Mesendoderm (in vitro differentiated cells): ENCODE data around the gene SPRR2A.
"Not testable (repeated sequence)": the region's sequence is repeated elsewhere in the genome, so short reads cannot be mapped to it uniquely, and the experiment has no call there.

Experiments
- DNase-seq: peaks from one replicate; pipeline ENCODE4 v3.0.0; 2013
- H2AK5ac ChIP-seq: 2 replicates; pipeline ENCODE4 v1.6.1; 2013; ENCODE audit warnings: low read length, inconsistent platforms
- H2BK120ac ChIP-seq: 2 replicates; pipeline ENCODE4 v1.6.1; 2013; ENCODE audit warnings: low read depth, mild to moderate bottlenecking, low read length, moderate library complexity, mixed read lengths
- H2BK15ac ChIP-seq: replicated peaks from 2 replicates; pipeline ENCODE4 v1.6.1; 2013; ENCODE audit warnings: low read depth, mild to moderate bottlenecking, moderate library complexity
- H2BK5ac ChIP-seq: 2 replicates; pipeline ENCODE4 v1.6.1; 2013; ENCODE audit warnings: low read length, inconsistent platforms
- H3K18ac ChIP-seq: 2 replicates; pipeline ENCODE4 v1.6.1; 2013; ENCODE audit warnings: mild to moderate bottlenecking, low read length, mixed read lengths
- H3K23ac ChIP-seq: one replicate; pipeline ENCODE4 v1.6.1; 2013; ENCODE audit warnings: low read length
- H3K27ac ChIP-seq: 2 replicates; pipeline ENCODE4 v1.5.1; 2013; ENCODE audit warnings: low read depth, mild to moderate bottlenecking, inconsistent platforms, low read length, moderate library complexity
- H3K27me3 ChIP-seq: 2 replicates; pipeline ENCODE4 v1.6.1; 2013; ENCODE audit warnings: low read length, control low read depth, mild to moderate bottlenecking, inconsistent platforms; ENCODE audit not compliant: insufficient read depth, poor library complexity
- H3K36me3 ChIP-seq: 2 replicates; pipeline ENCODE4 v1.6.1; 2013; ENCODE audit warnings: low read length, inconsistent platforms; ENCODE audit not compliant: control insufficient read depth, insufficient read depth
- H3K4ac ChIP-seq: one replicate; pipeline ENCODE4 v1.6.1; 2013; ENCODE audit warnings: low read depth, mild to moderate bottlenecking, low read length, moderate library complexity
- H3K4me1 ChIP-seq: 2 replicates; pipeline ENCODE4 v1.6.1; 2013; ENCODE audit warnings: low read depth, low read length, inconsistent platforms; ENCODE audit not compliant: control insufficient read depth
- H3K4me2 ChIP-seq: 2 replicates; pipeline ENCODE4 v1.6.1; 2013; ENCODE audit warnings: low read length
- H3K4me3 ChIP-seq: 2 replicates; pipeline ENCODE4 v1.5.1; 2013; ENCODE audit warnings: mild to moderate bottlenecking, low read length
- H3K56ac ChIP-seq: one replicate; pipeline ENCODE4 v1.6.1; 2013; ENCODE audit warnings: low read length
- H3K79me1 ChIP-seq: 2 replicates; pipeline ENCODE4 v1.6.1; 2013; ENCODE audit warnings: low read length, inconsistent platforms
- H3K79me2 ChIP-seq: 2 replicates; pipeline ENCODE4 v1.6.1; 2013; ENCODE audit warnings: mild to moderate bottlenecking, low read length; ENCODE audit not compliant: control insufficient read depth, insufficient read depth
- H3K9ac ChIP-seq: 2 replicates; pipeline ENCODE4 v1.6.1; 2013; ENCODE audit warnings: low read length, inconsistent platforms
- H4K5ac ChIP-seq: one replicate; pipeline ENCODE4 v1.6.1; 2013; ENCODE audit warnings: low read length
- H4K8ac ChIP-seq: one replicate; pipeline ENCODE4 v1.6.1; 2013; ENCODE audit warnings: low read depth, mild to moderate bottlenecking, control low read depth, low read length, moderate library complexity
- WGBS: extraction: QIAGEN DNeasy Blood & Tissue Kit; methylation state at CpG from one replicate; pipeline ENCODE4 v1.1.7; 2013; ENCODE audit warnings: low lambda C conversion rate, missing lambda C conversion rate; ENCODE audit not compliant: insufficient coverage; ENCODE audit errors: extremely low coverage; 5-methylcytosine and 5-hydroxymethylcytosine counted together

Gene SPRR2A

DNA sequence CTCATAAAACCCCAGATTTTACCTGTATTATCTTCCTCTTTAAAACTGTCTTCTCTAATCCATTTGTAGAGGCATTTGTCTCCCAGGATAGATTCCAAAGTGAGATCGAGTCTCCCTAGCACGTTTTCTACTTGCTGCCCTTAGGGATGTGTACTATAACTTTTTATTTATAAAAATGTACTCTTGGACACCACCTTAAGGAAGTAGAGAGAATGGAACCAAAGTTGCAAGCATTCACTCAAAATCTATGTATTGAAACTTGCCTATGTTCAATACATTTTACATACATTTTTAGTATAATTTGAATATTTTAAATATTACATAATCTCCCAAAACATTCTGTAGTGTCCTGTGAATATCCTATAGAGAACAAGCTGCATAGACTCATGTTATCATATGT lies 842 bp upstream of the SPRR2A start:
- Histone ChIP-seq H2BK15ac (no peak overlapping the region), H3K56ac (no peak overlapping the region), H3K36me3 (no peaks in the 10 kb centered on the region), H3K18ac (no peak overlapping the region), H2AK5ac (no peak overlapping the region), H3K4me2 (no peak overlapping the region), H3K27me3 (no peaks in the 10 kb centered on the region), H2BK120ac (no peak overlapping the region), H3K79me2 (no peaks in the 10 kb centered on the region), H3K4me3 (no peak overlapping the region), H4K8ac (no peak overlapping the region), H3K9ac (no peak overlapping the region), H3K4ac (no peak overlapping the region), H3K23ac (no peak overlapping the region), H3K27ac (no peak overlapping the region), H3K4me1 (no peaks in the 10 kb centered on the region), H4K5ac (no peak overlapping the region), H3K79me1 (no peaks in the 10 kb centered on the region), H2BK5ac (no peak overlapping the region)
- DNase-seq = no peak
- WGBS = no CpG with 5 or more reads among the region's 2 CpGs

DNA sequence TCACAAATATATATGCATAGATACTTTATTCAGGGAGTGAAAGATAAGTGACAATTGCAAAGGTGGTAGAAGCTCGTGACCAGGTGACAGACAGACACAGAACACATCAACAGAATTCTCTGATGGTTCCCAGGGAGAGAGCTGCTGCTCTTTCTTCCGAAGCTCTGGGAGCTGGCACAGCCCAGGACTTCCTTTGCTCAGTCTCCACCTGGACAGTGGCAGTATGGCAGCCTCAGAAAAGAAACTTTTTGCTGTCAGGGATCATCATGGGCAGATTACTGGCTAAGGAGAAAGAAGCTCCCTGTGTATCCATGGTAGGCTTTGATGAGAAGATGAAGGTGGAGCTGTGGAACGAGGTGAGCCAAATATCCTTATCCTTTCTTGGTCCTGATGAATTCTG lies 1.2 kb downstream of the SPRR2A start:
- not testable (repeated sequence) for H3K9ac ChIP-seq, H3K4me3 ChIP-seq, H2AK5ac ChIP-seq, H2BK5ac ChIP-seq, H3K79me1 ChIP-seq, H3K4ac ChIP-seq, H3K56ac ChIP-seq, H4K8ac ChIP-seq, H3K79me2 ChIP-seq, H3K36me3 ChIP-seq, H4K5ac ChIP-seq, H3K27me3 ChIP-seq, H3K18ac ChIP-seq, H3K4me1 ChIP-seq, H3K27ac ChIP-seq, H2BK120ac ChIP-seq, H3K4me2 ChIP-seq, DNase-seq, H3K23ac ChIP-seq, H2BK15ac ChIP-seq
- no CpG with 5 or more reads among the region's 3 CpGs for WGBS

DNA sequence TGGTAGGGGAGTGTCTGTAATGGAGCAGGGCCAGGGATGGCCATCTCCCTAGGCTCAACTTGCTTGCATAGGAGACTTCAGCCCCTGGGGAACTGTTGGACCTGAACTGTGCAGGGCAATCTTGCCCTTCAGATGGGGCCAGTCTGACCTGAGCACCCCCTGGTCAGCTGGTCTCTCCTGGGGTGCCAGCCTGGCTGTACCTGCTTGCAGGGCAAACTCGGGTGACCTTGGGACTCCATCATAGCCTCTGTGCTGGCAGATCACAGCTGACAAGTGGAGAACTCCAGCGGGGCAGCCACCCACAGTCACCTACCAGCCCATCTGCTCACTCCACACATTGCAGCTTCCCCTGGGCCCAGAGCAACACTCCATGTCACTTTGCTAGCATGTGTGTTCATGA lies 8.1 kb downstream of the SPRR2A start:
- no peak overlapping the region for H2BK5ac ChIP-seq
- no peak overlapping the region for H3K4me2 ChIP-seq
- H3K36me3 ChIP-seq = no peaks in the 10 kb centered on the region
- H3K4me1 ChIP-seq = no peaks in the 10 kb centered on the region
- no peak overlapping the region for H3K23ac ChIP-seq
- H3K27ac ChIP-seq = no peak overlapping the region
- H3K79me2 ChIP-seq = no peaks in the 10 kb centered on the region
- H4K5ac ChIP-seq = no peak overlapping the region
- no peak overlapping the region for H3K4ac ChIP-seq
- no CpG with 5 or more reads among the region's 2 CpGs for WGBS
- H2BK120ac ChIP-seq = no peak overlapping the region
- no peaks in the 10 kb centered on the region for H3K79me1 ChIP-seq
- H2BK15ac ChIP-seq = no peak overlapping the region
- no peak overlapping the region for H2AK5ac ChIP-seq
- DNase-seq = no peak
- H3K4me3 ChIP-seq = no peak overlapping the region
- no peak overlapping the region for H3K18ac ChIP-seq
- no peaks in the 10 kb centered on the region for H3K27me3 ChIP-seq
- H3K56ac ChIP-seq = no peak overlapping the region
- H3K9ac ChIP-seq = no peak overlapping the region
- H4K8ac ChIP-seq = no peak overlapping the region

DNA sequence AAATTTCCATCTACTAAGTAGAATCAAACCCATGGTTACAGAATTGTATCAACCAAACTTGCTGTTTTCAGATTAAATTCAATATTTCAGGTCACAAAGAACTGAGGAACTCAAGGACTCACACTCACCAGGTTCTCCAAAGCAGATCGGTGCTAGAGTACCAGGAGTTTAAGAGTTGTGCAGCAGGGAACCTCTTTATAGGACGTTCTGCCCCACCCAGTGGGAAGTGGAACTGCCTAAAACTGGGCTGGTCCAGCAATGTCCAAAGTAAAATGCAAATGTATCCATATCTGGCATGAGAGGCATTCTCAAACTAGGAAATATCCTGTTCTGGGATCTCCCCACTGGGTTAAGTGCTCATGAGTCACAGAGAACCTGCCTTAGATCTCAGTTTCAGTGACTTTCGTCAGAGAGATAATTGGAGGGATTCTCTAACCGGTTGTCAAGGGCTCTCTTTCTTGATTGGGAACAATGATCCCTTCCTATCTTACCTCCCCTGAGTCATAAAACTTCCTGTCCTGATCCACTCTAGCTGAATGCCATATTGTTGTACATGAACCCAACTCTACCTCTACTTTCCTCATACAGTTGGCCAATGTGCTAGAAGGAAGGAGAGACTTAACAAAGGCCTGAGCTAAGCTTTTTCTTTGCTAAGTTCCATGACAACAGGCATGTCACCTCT lies 16.2 kb downstream of the SPRR2A start, which contains the start of gene SPRR2D:
Gene SPRR2D, minus strand, starts transcription at position 171 of the 682 bp plus-strand sequence. CDS start 774 bp downstream, outside the sequence.
- no CpG with 5 or more reads among the region's 4 CpGs for WGBS
- no peaks in the 10 kb centered on the region for H3K79me2 ChIP-seq

DNA sequence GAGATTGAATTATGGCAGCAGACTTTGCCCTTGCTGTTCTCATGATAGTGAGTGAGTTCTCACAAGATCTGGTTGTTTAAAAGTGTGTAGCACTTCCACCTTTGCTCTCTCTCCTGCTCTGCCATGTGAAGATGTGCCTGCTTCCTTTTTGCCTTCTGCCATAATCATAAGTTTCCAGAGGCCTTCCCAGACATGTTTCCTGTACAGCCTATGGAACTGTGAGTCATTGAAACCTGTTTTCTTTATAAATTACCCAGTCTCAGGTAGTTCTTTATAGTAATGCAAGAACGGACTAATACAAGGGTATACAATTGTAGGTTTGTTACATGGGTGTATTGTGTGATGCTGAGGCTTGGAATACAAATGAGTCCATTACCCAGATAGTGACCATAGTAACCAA lies 22.1 kb downstream of the SPRR2A start:
- Histone ChIP-seq H2AK5ac (no peak overlapping the region), H3K9ac (no peak overlapping the region), H3K27ac (no peak overlapping the region), H2BK15ac (no peak overlapping the region), H3K18ac (no peak overlapping the region), H3K23ac (no peak overlapping the region), H3K27me3 (no peaks in the 10 kb centered on the region), H3K4me1 (no peaks in the 10 kb centered on the region), H4K5ac (no peak overlapping the region), H3K36me3 (no peaks in the 10 kb centered on the region), H3K4ac (no peak overlapping the region), H3K4me2 (no peak overlapping the region), H3K79me1 (no peaks in the 10 kb centered on the region), H2BK5ac (no peak overlapping the region), H3K4me3 (no peak overlapping the region), H2BK120ac (no peak overlapping the region), H3K79me2 (no peaks in the 10 kb centered on the region), H3K56ac (no peak overlapping the region), H4K8ac (no peak overlapping the region)
- no CpG with 5 or more reads among the region's 1 CpG for WGBS
- DNase-seq = no peak

More for the DNA sequence above, 16.2 kb downstream of the SPRR2A start, which contains the start of gene SPRR2D:
- Histone ChIP-seq H3K4me3 (no peak within 1 kb of the TSS), H3K27ac (peak within 1 kb of the TSS; percentile 20), H3K36me3 (no peaks in the 10 kb centered on the region), H2AK5ac (no peak within 1 kb of the TSS), H4K8ac (no peak within 1 kb of the TSS), H3K4me1 (no peaks in the 10 kb centered on the region), H3K4ac (no peak within 1 kb of the TSS), H3K23ac (no peak within 1 kb of the TSS), H2BK120ac (no peak within 1 kb of the TSS), H2BK5ac (no peak within 1 kb of the TSS), H3K56ac (no peak within 1 kb of the TSS), H3K18ac (no peak within 1 kb of the TSS), H3K4me2 (no peak within 1 kb of the TSS), H4K5ac (no peak within 1 kb of the TSS), H3K27me3 (no peaks in the 10 kb centered on the region), H2BK15ac (no peak within 1 kb of the TSS), H3K9ac (no peak within 1 kb of the TSS), H3K79me1 (no peaks in the 10 kb centered on the region)
- DNase-seq = no peak
